Neural progenitor cell (in vitro differentiated cells): ENCODE measurements around the gene C21orf91.

Experiments
- CTCF ChIP-seq: fragments of 200-600 bp; sonication (generic); IDR thresholded peaks from 2 replicates; pipeline ENCODE4 v1.5.1; 2017; ENCODE audit warnings: antibody characterized with exemption, mild to moderate bottlenecking
- EZH2 ChIP-seq: fragments of 200-600 bp; sonication (generic); IDR thresholded peaks from 2 replicates; pipeline ENCODE4 v1.6.1; 2017; ENCODE audit warnings: antibody characterized with exemption, mild to moderate bottlenecking, moderate library complexity

GRCh38 chr21:17753736-17754135, 65.4 kb downstream of the C21orf91 start:
- TF ChIP-seq CTCF (no peak), EZH2 (no peak)
